Fibroblast of the conjunctiva (primary cell): Measurements from ENCODE around the gene APBA2.

Source experiments
- DNase-seq: peaks from one replicate; pipeline ENCODE4 v3.0.0-alpha.2; 2010; ENCODE audit warnings: low read depth

The APBA2 gene

DNA sequence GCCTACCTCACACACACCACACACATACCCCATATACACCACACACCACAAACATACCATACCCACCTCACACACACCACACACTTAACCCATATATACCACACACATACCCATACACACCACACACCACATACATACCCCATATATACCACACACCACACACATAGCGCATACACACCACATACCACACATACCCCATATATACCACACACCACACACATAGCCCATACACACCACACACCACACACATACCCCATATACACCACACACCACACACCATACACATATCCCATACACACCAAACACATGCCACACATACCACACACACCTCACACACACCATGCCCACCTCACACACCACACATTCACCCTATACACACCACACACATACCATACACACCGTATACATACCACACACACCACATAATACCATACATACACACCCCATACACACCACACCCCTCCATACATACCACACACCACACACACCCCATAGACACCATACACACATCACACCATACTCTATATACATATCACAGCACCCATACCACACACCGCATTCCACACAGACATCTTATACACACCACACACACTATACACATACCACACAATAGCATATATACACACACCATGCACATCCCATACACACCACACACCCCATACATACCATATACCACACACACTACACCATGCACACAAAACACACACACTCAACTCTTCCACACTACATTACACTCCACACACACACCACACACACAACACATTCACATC, 29.5 kb downstream of the APBA2 start:
- no peak for DNase-seq

DNA sequence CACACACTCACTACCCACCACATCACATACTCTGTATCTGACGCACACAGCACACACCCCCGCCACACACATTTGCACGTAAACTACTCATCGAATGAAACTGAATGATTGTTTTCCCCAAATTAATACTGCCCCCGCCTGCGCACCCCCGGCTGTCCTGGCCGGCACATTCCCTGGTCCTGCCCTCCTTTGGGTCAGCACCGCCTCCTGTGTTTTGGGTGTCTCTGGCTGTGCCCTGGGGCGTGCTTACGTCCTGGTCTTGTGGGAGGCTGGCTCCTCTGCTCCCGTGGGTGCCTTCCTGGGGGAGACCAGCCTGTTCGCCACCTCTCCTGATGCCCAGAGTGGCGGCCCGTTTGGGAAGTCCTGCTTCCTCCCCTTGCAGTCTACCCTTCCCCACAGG, 30.2 kb downstream of the APBA2 start:
- DNase-seq = no peak

GRCh38 chr15:28917791-28918140, 32.0 kb downstream of the APBA2 start:
- no peak for DNase-seq

DNA sequence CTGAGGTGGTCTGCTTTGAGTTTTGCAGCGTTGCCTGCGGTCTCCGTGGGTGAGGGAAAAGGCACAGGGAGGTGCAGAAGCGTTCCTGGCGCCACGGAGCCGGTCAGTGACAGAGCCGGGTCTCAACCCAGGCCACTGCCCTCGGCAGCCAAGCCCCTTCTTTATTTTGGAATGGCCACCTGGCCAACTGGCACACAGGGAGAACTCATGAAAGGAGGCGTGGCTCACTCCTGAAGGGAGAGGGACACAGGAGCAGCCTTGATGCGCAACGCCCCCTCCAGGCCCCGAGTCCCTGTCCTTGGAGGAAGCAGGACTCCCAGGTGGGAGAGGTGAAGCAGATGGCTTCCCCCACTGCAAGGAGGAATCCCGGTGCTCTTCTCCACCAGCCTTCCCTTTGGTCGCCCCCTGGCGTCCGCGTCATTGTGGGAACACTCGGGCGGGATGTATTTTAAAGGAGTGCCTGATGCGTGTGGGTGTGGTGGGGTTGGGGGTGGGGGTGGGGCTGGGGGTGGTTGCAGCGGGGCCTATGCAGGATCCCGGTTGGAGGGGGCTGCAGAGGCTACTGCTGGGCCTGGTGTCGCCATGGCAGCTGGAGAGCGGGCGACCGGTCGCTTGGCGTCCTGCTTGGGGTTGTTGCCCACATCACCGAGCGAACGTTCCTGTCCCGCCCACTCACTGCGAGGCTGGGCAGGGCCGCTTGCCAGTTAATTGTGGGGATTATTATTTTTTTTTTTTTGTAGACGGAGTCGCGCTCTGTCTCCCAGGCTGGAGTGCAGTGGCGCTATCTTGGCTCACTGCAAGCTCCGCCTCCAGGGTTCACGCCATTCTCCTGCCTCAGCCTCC, 32.6 kb downstream of the APBA2 start:
- DNase-seq = no peak

DNA sequence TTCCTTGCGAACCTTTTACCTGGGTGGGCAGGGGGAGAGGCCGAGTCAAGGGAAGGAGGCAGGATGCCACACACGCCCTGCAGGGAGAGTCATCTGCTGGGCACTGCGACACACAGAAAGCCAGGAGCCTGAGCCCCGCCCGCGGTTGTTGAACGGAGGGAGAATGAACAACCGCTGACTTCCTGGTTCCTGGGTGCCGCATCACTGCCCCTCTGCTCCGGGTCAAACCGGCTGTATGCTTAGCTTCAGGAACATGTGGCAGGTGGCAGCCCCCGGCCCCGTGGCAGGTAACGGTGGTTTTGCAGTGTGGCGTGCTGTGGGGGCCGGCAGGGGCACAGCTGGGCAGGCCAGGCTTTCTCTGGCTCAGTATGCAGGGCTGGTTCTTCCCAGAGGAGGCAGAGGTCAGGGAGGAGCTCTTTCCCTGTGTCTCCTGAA, 33.4 kb downstream of the APBA2 start:
- DNase-seq = no peak

DNA sequence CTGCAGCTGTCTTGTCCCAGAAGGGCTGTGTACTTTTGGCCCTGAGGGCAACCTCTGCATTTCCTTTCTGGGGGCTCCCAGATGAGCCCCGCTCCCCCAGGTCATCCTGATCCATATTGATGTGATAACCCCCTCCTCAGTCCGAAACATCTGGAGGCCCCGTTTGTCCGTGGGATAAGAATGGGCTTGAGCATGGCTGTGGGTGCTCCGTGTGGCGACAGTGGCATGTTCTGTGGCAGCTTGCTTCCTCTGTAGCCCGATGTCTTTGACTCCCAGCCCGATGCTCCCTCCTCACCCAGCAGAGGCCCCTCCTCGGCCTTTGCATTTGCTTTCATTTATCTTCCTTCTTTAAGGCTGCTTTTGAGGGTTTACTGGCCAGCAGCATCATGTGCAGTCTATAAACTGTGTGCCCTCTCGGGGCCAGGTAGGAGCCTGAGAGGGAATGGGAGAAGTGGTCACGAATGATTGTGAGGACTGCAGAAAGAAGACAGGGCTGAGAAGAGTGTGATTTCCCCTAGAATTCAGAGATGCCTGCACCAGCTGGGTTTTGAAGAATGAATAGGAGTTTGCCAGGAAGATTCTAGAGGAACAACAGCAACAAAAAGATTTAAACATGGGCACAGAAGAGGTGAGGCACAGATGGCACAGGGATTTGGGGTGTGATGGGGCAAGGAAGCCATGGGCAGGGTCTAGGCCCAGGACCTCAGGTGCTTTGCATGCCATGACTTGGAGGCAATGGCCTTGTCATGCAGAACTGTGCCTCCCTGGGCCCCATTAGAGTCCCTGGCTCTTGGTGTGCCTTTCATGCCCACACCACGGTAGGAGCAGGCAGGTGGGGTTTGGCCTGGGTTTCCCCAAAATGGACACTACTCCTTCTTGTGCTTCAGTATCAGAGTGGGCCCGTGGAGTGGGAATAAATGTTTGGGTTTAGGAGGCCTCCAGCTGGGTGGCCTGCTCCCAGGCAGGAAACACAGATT, 34.2 kb downstream of the APBA2 start:
- DNase-seq = no peak

DNA sequence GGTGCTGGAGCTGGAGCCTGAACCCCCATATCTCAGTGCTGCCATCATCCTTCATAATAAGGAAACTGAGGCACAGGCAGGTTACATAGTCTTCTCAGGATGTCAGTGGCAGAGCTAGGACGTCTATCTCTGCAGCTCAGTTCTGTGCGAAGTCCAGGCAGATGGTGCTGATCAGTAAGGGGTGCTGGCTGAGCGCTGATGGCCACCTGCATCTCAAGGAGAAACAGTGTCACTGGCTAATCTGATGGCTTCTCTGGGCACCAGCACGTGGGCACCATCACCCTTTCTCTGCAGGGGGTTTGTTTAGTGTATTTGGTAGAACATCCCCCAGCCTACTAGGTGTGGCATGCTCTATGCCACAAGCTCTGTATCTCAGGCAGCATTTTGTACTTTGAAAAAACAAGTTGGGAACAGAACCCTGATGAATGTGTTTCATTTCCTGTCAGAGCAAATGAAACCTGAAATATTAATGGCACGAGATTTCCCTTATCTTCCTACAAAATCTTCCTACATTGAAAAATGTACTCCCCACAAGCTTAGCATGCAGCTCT, 35.1 kb downstream of the APBA2 start:
- DNase-seq = no peak

GRCh38 chr15:28921336-28921735, 35.6 kb downstream of the APBA2 start:
- DNase-seq = no peak

GRCh38 chr15:28921919-28922706, 36.3 kb downstream of the APBA2 start:
- DNase-seq = no peak

DNA sequence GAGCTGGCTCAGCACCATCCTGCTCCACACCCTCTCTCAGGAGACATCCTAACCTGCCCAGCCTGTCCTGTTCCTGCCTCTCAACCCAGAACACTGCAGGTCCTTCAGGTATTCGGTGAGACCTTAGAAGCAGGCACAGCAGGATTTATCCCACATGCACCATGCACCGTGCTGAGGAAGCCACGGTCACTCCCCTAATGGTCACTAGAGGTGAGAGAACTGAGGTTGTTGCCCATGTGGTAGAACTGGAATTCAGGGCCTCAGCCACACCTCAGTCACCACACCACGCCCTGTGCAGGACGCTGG, 36.9 kb downstream of the APBA2 start:
- DNase-seq = no peak

DNA sequence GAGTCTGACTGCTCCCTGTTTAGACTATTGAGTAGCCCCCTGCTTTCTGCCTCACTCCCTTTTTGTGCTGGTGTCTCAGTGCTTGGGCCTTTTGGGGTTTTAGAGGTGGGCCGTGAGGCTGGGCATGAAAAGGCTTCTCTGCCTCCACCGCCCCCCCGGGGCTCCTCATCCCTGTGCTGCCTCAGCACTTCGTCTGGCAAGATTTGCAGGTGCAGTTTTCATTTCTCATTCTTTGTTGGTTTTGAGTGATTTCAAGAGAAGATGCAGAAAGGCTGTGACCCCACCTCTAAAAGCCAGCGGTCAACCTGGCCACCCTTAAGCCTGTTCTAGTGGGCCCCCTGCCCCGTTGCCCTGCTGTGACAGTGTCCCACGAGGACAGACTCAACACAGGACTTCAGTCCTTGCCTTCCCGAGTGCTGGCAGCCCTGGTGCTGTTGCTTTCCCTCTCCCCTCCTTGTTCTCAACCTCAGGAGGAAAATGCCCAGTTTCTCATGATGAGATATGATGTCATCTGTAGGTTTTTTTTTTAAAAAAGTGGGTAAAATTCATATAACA, 38.0 kb downstream of the APBA2 start:
- DNase-seq = no peak

DNA sequence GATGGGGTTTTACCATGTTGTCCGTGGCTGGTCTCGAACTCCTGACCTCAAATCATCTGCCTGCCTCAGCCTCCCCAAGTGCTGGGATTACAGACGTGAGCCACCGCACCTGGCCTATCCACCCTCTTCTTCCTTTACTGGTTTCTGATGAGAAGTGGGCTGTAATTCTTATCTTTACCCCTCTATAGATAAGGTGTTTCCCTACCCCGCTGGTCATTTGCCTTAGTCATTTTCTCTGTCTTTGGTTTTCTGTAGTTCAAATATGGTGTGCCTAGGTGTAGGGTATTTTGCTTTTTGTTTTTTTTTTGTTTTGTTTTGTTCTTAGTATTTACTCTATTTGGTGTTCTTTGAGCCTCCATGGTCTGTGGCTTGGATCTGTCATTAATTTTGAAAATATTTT, 41.3 kb downstream of the APBA2 start:
- no peak for DNase-seq

GRCh38 chr15:28929200-28929599, 43.4 kb downstream of the APBA2 start:
- no peak for DNase-seq

DNA sequence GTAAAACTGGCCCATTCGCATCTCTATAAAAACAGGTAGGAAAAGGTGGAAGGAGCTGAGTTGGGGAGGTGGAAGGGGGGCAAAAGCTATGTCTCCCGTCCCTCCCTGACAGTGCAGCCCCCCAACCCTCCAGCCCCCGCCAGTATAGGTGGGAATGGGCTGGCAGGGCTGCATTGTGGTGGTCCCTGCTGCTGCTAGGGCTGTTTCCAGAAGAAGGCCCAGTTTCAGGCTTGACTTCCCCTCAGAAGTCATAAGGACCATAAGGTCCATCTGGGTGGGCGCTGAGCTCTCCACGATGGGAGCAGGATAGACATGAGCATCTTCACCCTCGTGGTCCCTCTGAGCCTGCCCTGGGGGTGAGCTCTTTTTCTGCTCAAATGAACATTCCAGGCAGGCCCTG, 44.2 kb downstream of the APBA2 start:
- DNase-seq = no peak

- DNase-seq = no peak
Observed at GRCh38 chr15:28930476-28931291, 44.9 kb downstream of the APBA2 start.

DNA sequence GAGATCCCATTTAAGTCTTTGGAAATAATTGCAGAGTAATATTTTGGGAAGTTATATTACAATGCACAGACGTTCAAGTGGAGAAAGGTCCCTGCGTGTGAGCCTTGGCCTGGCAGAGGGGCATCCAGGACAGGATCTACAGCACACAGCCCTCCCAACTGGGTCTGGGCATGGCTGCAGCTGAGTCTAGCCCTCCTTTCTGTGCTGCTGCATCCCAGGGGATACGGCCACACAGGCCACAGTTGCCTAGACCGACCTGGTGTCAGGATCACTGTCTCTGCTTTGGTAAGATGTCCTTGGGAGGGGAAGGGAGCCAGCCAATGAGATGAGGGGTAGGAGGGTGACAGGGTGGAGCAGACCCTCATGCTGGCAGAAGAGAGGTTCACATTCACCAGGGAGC, 46.1 kb downstream of the APBA2 start:
- no peak for DNase-seq

GRCh38 chr15:28932361-28932760, 46.6 kb downstream of the APBA2 start:
- no peak for DNase-seq

GRCh38 chr15:28933710-28934445, 48.1 kb downstream of the APBA2 start:
- DNase-seq = no peak

GRCh38 chr15:28934645-28935044, 48.9 kb downstream of the APBA2 start:
- DNase-seq = no peak
